GM18868 (cell line): ENCODE measurements around the gene QTRT2.

Experiments used
- ATAC-seq: cut with Tn5 transposase; IDR thresholded peaks from one replicate; pipeline ENCODE4 v1.9.1; 2021; ENCODE audit warnings: mild to moderate bottlenecking, moderate library complexity; ENCODE audit not compliant: unreplicated experiment

The QTRT2 gene

GRCh38 chr3:114076711-114077110 is 20.2 kb downstream of the QTRT2 start:
- no peak for ATAC-seq

GRCh38 chr3:114078126-114078525 is 21.6 kb downstream of the QTRT2 start:
- ATAC-seq = no peak

- ATAC-seq = no peak
Observed at GRCh38 chr3:114079761-114080160, 23.2 kb downstream of the QTRT2 start.

- ATAC-seq = no peak
Observed at GRCh38 chr3:114080201-114080600, 23.7 kb downstream of the QTRT2 start.

GRCh38 chr3:114081037-114081436 is 24.5 kb downstream of the QTRT2 start:
- ATAC-seq = no peak

GRCh38 chr3:114083112-114083511 is 26.6 kb downstream of the QTRT2 start:
- no peak for ATAC-seq

GRCh38 chr3:114086356-114086755 is 29.8 kb downstream of the QTRT2 start:
- no peak for ATAC-seq

- ATAC-seq = no peak
Observed at GRCh38 chr3:114089675-114090074, 33.1 kb downstream of the QTRT2 start.

- no peak for ATAC-seq
Observed at GRCh38 chr3:114092151-114093015, 35.8 kb downstream of the QTRT2 start.

- ATAC-seq = no peak
Observed at GRCh38 chr3:114093016-114093380, 36.5 kb downstream of the QTRT2 start.

GRCh38 chr3:114093596-114093995 is 37.1 kb downstream of the QTRT2 start:
- ATAC-seq = no peak

GRCh38 chr3:114095796-114096195 is 39.3 kb downstream of the QTRT2 start:
- no peak for ATAC-seq

GRCh38 chr3:114101101-114101500 is 44.6 kb downstream of the QTRT2 start:
- no peak for ATAC-seq

- no peak for ATAC-seq
Observed at GRCh38 chr3:114103181-114103580, 46.6 kb downstream of the QTRT2 start.

- ATAC-seq = no peak
Observed at GRCh38 chr3:114103858-114104257, 47.3 kb downstream of the QTRT2 start.

- ATAC-seq = no peak
Observed at GRCh38 chr3:114104414-114104813, 47.9 kb downstream of the QTRT2 start.

GRCh38 chr3:114108137-114108536 is 51.6 kb downstream of the QTRT2 start:
- no peak for ATAC-seq

- no peak for ATAC-seq
Observed at GRCh38 chr3:114110439-114110838, 53.9 kb downstream of the QTRT2 start.

GRCh38 chr3:114111060-114111770 is 54.7 kb downstream of the QTRT2 start:
- no peak for ATAC-seq

GRCh38 chr3:114112696-114113095 is 56.2 kb downstream of the QTRT2 start:
- ATAC-seq = no peak

- no peak for ATAC-seq
Observed at GRCh38 chr3:114114719-114115118, 58.2 kb downstream of the QTRT2 start.

- ATAC-seq = no peak
Observed at GRCh38 chr3:114115143-114115542, 58.6 kb downstream of the QTRT2 start.
